ENCODE measurements around the gene AGAP3.
A peak's percentile ranks its signal among the peaks of the same experiment; 100 is the strongest.

The AGAP3 gene

GRCh38 chr7:151168003-151168786, 81.9 kb downstream of the AGAP3 start:
- no peak for FAIRE-seq

- FAIRE-seq = no peak
Observed at GRCh38 chr7:151168787-151169162, 82.5 kb downstream of the AGAP3 start.

- peak; percentile 87 for FAIRE-seq
Observed at GRCh38 chr7:151172273-151173141, 86.2 kb downstream of the AGAP3 start.

- FAIRE-seq = no peak
Observed at GRCh38 chr7:151173386-151174245, 87.3 kb downstream of the AGAP3 start.

- FAIRE-seq = no peak
Observed at GRCh38 chr7:151174246-151175046, 88.2 kb downstream of the AGAP3 start.

- no peak for FAIRE-seq
Observed at GRCh38 chr7:151175047-151175792, 88.9 kb downstream of the AGAP3 start.

- FAIRE-seq = no peak
Observed at GRCh38 chr7:151175793-151176311, 89.6 kb downstream of the AGAP3 start.

GRCh38 chr7:151176401-151176800, 90.1 kb downstream of the AGAP3 start:
- FAIRE-seq = no peak

GRCh38 chr7:151177310-151177709, 91.0 kb downstream of the AGAP3 start:
- FAIRE-seq = no peak

- no peak for FAIRE-seq
Observed at GRCh38 chr7:151178236-151178635, 92.0 kb downstream of the AGAP3 start.

GRCh38 chr7:151178831-151179230, 92.6 kb downstream of the AGAP3 start:
- FAIRE-seq = no peak

- no peak for FAIRE-seq
Observed at GRCh38 chr7:151179287-151179860, 93.1 kb downstream of the AGAP3 start.

GRCh38 chr7:151179946-151180345, 93.7 kb downstream of the AGAP3 start:
- FAIRE-seq = no peak

GRCh38 chr7:151181011-151181431, 94.7 kb downstream of the AGAP3 start:
- FAIRE-seq = no peak

- no peak for FAIRE-seq
Observed at GRCh38 chr7:151185762-151186639, 99.7 kb downstream of the AGAP3 start.

- no peak for FAIRE-seq
Observed at GRCh38 chr7:151186640-151187408, 100.5 kb downstream of the AGAP3 start, which contains the start of gene ASB10. Gene ASB10 (minus strand): TSS chr7:151187250. CDS start chr7:151187130, 120 bp downstream.

- FAIRE-seq = no peak
Observed at GRCh38 chr7:151187409-151188251, 101.4 kb downstream of the AGAP3 start.

GRCh38 chr7:151188252-151188542, 101.9 kb downstream of the AGAP3 start:
- no peak for FAIRE-seq
